Measurements from ENCODE around the gene PIP4P1.

- TF ChIP-seq MXI1 (IDR thresholded peaks at IDR 0.05; ENCODE audit: low read depth, low read length) (no peak), ZNF274 (IDR thresholded peaks at IDR 0.05; ENCODE audit: insufficient read depth, insufficient read length) (no peak)
These were observed 36.4 kb downstream of the PIP4P1 start for GRCh38 chr14:20424851-20425250.
